Measurements from ENCODE around the gene BTRC.

GRCh38 chr10:101452593-101452992 lies 98.6 kb downstream of the BTRC start:
- TF ChIP-seq CTCF (IDR thresholded peaks at IDR 0.05) (no peak), EP300 (IDR thresholded peaks at IDR 0.05) (no peak)

Data from sigmoid colon (tissue), 4 donors.